Measurements from ENCODE around the gene KLHL26.
"Not testable (repeated sequence)": the region's sequence is repeated elsewhere in the genome, so short reads cannot be mapped to it uniquely, and the experiment has no call there.

The KLHL26 gene

DNA sequence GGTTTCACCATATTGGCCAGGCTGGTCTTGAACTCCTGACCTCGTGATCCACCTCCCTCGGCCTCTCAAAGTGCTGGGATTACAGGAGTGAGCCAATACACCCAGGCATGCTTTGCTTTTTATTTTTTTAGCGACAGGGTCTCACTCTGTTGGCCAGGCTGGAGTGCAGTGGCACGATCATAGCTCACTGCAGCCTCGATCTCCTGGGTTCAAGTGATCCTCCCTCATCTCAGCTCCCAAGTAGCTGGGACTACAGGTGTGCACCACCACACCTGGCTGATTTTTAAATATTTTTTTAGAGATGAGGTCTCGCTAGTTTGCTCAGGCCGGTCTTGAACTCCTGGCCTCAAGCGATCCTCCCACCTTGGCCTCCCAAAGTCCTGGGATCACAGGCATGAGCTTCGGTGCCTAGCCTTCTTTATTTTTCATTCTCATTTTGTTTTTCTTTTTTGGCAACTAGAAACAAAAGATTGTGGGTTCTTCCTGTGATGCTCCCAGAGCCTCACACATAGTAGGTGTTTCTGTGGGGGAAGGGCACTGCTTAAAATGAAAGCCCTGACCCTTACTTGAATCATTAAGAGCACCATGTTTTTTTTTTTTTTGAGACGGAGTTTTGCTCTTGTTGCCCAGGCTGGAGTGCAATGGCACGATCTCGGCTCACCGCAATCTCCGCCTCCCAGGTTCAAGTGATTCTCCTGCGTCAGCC lies 36.0 kb upstream of the KLHL26 start:
- not testable (repeated sequence) for DNase-seq (ENCODE audit: low spot score)

- DNase-seq (ENCODE audit: low spot score), result no peak
Observed at GRCh38 chr19:18601875-18602274, 35.0 kb upstream of the KLHL26 start.

DNA sequence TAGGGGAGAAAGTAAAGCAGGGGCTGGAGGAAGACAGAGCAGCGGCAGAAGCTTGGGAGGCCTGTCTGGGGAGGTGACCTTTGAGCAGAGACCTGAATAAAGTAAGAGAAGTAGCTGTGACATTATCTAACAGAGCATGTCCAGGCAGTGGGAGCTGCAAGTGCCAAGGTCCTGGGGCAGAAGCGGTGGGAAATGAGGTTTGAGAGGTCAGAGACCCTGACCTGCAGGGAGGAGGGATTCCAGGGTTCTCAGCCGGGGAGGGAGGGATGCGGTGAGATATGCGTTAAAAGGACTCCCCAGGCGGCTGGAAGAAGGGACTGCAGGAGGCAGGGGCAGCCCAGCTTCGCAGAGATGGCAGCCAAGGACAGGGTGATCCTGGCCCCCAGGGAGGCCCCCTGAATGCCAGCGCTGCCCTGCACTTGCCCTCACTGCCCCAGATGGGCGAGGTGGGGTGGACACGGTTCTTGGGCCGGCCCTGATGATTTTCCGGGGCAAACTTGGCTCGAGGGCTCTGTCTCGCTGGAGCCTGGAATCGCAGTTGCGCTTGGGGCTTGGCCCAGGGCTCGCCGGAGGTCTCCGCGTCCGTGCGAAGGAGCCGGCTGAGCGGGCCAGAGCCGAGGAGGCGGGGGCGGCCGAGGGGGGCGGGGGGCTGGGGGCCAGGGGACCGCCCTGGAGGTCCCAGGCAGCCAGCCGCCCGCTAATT lies 33.4 kb upstream of the KLHL26 start:
- DNase-seq (ENCODE audit: low spot score), result no peak

DNA sequence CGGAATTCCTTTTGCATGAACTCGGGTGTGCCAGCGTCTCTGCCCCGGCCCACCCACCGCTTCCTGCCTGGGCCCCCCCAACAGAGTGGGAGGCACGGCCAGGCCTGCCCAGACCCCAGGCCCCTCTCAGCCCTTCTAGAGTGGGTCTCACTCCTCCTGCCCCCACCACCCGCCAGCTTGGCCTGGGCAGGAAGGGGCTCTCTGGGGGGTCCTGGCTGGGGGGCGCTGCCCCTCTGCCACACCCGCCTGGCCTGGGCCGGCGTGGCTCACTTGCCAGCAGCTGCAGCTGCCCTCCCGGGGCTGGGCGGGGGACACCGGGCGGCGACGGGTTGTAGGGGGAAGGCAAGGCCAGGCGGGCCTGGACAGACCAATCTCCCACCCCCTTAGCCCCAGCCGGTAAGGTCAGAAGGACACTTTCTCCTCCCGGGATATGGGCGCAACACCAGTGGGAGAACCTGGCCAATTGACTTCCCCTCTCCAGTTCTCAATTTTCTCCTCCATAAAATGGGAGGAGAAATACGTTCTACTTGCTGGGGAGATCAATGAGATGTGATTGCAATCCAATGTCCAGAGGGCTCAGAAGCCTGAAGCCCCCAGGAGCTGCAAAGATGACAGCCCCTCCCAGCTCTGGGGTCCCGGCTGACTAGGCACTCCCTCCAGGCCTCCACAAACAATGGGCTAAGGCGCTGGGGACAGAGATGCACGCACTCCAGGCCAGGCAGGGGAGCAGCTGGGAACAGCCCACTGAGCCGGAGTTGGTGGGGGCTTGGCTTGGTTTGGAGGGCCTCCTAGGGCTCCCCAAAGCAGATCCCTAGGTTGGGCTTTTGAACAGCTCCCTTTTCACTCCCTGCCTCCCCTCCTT lies 32.6 kb upstream of the KLHL26 start:
- DNase-seq (ENCODE audit: low spot score), result no peak

GRCh38 chr19:18604820-18605159 lies 32.0 kb upstream of the KLHL26 start:
- no peak for DNase-seq (ENCODE audit: low spot score)

- DNase-seq (ENCODE audit: low spot score), result no peak
Observed at GRCh38 chr19:18605196-18605545, 31.7 kb upstream of the KLHL26 start.

GRCh38 chr19:18605546-18606280 lies 31.1 kb upstream of the KLHL26 start:
- DNase-seq (ENCODE audit: low spot score), result no peak

GRCh38 chr19:18606281-18607225 lies 30.3 kb upstream of the KLHL26 start, which contains the start of gene CRLF1:
Gene CRLF1 (minus strand): TSS chr19:18606799. CDS start chr19:18606656, 143 bp downstream.
- DNase-seq (ENCODE audit: low spot score), result no peak

DNA sequence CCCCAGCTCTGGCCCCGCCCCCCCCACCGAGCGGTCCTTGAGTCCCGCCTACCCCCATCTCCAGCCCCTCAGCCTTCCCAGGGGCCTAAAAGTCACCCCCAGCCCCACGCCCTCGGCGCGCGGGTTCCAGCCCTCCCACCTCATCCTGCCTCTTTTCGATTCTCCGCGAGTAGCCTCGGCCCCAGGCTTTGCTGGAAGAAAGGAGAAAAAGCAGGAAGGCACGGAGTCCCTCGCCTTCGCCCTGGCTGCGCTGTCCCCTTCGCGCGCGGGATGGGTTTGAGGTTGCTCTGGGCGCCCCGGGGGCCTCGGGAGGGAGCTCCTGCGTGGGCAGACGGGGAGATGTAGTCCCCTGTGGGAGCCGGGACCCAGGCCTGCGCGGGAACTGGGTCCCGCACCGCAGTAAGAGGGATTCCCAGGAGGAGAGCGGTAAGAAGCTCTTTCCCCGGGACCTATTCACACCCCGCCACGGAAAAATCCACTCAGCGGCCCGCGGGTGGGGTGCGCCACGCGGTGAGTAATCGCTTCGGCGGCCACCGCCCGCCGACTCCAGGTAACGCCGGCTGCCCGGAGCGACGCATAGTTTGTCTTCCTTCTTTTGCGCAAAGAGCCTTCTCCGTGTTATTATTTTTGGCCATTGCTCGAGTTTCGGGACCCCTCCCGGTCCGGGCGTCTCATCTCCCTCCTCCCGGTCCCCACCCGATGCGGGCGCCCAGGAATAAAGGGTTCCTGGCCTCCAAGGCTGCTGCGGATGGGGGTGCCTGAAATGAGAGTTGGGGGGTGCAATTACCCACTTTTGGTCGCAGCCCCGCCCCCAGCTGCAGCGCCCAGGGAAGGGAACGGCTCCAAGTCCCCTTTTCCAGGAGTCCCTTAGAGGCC lies 29.4 kb upstream of the KLHL26 start:
- DNase-seq (ENCODE audit: low spot score), result no peak

GRCh38 chr19:18608102-18608804 lies 28.6 kb upstream of the KLHL26 start:
- no peak for DNase-seq (ENCODE audit: low spot score)

DNA sequence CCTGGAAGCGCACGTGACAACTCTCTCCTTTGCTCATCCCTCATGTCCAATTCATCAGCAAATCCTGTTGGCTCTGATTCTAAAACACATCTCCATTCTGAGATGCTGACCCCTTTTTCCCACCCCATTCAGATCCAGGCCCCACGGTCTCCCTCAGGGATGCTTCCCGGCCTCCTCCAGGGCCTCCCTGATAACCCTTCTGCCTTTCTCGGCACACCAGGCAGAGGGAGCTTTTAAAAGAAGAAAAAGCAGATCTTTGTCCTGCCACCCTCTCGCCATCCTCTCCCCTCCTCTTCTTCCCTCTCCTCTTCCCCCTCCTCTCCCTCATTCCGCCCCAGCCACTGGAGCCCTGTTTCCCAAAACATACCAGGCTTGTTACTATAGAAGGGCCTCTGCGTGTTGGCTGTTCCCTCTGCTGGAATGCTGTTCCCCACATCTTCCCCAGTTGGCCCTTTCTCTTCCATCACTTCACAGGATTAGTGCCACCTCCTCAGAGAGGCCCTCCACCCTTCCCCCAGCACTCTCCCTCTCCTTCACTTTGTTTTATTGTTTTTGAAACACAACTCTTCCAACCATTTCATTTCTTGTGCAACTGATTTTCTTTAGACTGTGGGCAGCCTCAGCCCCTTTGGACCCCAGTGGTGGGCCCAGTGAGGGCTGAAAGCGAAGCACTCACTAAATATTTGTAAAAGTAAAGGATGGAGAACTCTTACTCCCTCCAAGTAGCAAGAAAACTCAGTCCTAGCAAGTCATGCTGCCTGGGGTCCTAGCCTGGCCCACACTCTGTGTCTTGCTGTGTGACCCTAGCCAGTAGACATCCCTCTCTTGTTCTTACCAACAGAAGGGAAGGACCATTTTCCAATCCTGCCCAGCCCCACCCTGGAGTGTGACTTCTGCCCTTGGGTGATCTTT lies 27.8 kb upstream of the KLHL26 start:
- no peak for DNase-seq (ENCODE audit: low spot score)

GRCh38 chr19:18609717-18610051 lies 27.1 kb upstream of the KLHL26 start:
- DNase-seq (ENCODE audit: low spot score), result no peak

DNA sequence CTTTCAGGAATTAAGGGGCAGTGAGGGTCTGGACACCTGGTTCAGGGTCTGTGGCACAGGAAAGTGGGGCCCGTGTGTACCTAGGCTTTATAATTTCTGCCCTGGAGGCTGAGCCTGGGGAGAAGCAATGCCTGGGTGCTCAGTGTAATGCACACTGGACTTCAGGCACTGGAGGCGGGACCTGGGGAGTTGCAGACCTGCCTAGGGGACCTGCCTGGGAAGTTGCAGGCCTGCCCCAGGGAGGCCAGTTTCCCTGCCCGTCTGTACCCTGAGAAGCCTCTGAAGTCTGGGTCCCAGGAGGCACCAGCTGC lies 26.6 kb upstream of the KLHL26 start:
- DNase-seq (ENCODE audit: low spot score), result no peak

DNA sequence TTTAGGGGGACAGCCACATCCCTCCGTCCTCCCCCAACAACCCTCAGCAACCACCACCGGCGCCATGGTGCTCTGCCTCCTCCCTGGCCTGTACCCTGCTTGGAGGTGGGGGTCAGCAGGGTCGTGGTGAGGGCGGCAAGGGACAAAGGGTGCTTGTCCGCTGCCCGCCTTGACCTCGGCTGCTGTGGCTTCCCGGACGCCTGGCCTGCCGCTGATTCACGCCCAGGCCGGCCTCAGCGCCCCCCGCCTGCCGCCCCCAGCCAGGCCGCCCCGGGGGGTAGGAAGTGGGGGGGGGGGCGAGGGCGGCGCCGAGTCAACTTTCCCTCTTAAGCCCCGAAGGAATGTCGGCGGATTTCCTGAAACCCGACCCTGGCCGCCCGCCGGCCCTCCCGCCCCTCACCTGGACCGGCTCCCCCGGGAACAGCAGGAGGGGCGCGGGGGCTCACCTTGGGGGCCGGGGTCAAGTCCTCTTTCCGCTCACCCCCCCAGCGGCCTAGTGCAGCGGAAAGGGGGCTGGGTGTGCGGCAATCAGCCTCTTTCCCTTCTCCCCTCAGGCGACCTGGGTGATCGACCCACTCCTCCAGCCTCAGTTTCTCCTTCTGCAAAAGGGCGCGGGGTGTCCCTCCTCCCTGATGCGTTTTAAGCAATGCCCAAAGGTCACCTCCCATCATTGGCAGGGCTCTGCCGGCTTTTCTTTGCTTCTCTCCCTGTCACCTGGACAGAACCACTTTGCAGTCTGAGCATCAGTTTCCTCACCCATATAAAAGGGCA lies 26.1 kb upstream of the KLHL26 start:
- DNase-seq (ENCODE audit: low spot score), result no peak

GRCh38 chr19:18611327-18612050 lies 25.3 kb upstream of the KLHL26 start:
- DNase-seq (ENCODE audit: low spot score), result peak; percentile 49

DNA sequence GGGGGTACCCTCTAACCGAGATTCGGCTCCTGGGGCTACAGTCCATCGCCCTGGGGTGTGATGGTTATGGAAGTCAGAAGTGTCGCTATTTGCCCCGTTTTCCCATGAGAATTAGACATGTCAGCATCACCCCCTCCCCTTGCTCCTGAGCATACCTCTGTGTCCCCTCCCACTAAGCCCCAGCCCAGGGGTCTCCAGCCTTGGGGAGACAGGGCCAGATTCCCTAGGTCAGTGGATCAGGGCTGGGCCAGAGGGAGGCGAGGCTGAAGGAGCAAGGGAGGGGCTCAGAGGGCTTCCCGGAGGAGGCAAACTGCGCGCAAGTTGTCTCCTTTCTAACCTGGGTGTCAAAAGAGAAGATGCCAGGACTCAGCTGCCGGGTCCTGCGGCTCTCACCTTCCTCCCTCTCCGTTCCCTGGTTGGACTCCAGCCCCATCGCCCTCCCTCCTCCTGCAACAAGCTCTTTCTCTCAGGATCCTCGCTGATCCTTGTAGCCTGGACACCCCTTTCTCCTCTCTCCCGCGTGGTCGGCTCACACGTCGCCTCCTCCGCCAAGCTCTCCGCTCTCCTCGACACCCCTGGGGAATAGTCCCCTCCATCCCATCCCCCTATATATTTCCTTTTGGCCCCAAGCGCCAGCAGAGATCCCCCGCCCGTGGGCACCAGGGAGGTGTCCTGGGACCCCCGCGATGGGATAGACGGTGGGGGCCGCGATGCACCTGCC lies 24.6 kb upstream of the KLHL26 start:
- no peak for DNase-seq (ENCODE audit: low spot score)

Measured in putamen (tissue), 1 donor.